ENCODE results near the gene ACAP2. TPM values are rescaled to one million over a fixed set of nuclear protein-coding genes. Genes with fewer than 3 reads are reported as not detected.
"Not testable (repeated sequence)": the region's sequence is repeated elsewhere in the genome, so short reads cannot be mapped to it uniquely, and the experiment has no call there.

Gene ACAP2, protein sequence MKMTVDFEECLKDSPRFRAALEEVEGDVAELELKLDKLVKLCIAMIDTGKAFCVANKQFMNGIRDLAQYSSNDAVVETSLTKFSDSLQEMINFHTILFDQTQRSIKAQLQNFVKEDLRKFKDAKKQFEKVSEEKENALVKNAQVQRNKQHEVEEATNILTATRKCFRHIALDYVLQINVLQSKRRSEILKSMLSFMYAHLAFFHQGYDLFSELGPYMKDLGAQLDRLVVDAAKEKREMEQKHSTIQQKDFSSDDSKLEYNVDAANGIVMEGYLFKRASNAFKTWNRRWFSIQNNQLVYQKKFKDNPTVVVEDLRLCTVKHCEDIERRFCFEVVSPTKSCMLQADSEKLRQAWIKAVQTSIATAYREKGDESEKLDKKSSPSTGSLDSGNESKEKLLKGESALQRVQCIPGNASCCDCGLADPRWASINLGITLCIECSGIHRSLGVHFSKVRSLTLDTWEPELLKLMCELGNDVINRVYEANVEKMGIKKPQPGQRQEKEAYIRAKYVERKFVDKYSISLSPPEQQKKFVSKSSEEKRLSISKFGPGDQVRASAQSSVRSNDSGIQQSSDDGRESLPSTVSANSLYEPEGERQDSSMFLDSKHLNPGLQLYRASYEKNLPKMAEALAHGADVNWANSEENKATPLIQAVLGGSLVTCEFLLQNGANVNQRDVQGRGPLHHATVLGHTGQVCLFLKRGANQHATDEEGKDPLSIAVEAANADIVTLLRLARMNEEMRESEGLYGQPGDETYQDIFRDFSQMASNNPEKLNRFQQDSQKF
- 37.4 and 47.4 TPM in 2 replicates for total RNA-seq (2014; rRNA removed; shearing (Covaris generic))

DNA sequence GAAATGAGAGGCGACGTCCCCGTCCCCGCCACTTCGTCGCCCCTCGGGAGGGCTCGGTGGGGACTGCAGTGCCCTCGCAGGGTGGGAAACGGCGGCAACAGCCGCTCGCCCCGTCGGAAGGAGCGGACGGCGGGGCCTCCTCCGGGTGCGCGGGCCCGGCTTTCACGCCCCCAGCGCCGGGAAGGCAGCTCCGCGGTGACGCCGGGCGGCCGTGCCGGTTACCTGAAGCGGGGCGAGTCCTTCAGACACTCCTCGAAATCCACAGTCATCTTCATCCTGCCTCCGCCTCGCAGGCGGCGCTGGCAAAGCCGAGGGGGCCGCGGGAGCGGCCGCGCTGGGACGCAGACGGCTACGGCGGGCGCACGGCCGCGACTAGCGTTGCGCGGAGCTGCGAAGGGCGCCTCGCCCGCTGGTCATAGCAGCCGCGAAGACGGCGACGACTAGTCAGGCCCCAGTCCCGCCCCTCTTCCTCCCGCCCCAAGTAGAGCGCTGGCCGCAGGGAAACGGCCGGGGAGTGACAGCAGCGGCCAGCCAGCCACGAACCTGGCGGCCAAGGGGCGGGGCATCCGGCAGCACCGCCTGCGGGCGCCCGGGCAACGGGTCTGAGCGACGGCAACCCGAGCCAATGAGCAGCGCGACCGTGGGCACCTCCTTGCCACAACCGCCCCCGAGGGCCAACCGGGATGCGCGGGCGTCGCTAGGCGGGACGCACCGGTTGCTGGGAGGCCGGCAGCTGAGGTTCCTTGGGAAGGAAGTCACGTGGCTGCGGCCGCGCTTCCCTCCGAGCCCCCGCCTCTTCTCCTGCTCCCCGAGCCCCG is at the start of gene ACAP2:
ACAP2 (minus strand) TSS at position 448 of the 818 bp plus-strand sequence; CDS start at position 275, 173 bp downstream.
- peak; percentile 100 for DNase-seq (ENCODE audit: low read depth)

- DNase-seq (ENCODE audit: low read depth), result no peak
Measured at GRCh38 chr3:195475614-195476013, 32.8 kb upstream of the ACAP2 start.

GRCh38 chr3:195475116-195475515 is 32.3 kb upstream of the ACAP2 start:
- DNase-seq (ENCODE audit: low read depth), result not testable (repeated sequence)

- DNase-seq (ENCODE audit: low read depth), result no peak
Measured at GRCh38 chr3:195468841-195469240, 26.0 kb upstream of the ACAP2 start.

- DNase-seq (ENCODE audit: low read depth), result no peak
Measured at GRCh38 chr3:195468391-195468776, 25.6 kb upstream of the ACAP2 start.

- DNase-seq (ENCODE audit: low read depth), result no peak
Measured at GRCh38 chr3:195467641-195468390, 25.0 kb upstream of the ACAP2 start.

GRCh38 chr3:195466251-195466650 is 23.4 kb upstream of the ACAP2 start:
- no peak for DNase-seq (ENCODE audit: low read depth)

DNA sequence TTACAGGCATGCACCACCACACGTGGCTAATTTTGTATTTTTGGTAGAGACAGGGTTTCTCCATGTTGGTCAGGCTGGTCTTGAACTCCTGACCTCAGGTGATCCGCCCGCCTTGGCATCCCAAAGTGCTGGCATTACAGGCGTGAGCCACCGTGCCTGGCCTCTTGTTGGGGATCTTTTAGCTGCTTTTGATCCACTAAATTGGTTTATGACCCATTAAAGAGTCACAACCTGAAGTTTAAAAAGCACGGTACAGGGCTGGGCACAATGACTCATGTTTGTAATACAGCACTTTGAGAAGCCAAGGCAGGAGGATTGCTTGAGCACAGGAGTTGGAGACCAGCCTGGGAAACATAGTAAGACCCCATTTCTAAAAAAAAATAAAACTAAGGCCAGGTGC is 20.1 kb upstream of the ACAP2 start:
- DNase-seq (ENCODE audit: low read depth), result not testable (repeated sequence)

DNA sequence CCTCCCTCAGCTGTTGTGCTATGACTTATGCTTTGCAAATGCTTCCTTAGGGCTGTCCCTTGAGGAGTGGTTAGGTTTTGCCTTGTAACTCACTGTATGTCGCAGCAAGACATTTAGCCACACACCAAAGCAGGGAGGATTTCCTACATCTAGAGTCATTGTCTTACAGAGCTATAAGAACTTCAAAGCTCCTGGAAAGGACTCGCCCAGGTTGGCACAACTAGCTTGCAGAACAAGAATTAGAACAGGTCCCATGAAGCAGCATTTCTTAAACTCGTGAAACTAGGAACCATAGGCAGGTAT is 19.4 kb upstream of the ACAP2 start:
- no peak for DNase-seq (ENCODE audit: low read depth)

DNA sequence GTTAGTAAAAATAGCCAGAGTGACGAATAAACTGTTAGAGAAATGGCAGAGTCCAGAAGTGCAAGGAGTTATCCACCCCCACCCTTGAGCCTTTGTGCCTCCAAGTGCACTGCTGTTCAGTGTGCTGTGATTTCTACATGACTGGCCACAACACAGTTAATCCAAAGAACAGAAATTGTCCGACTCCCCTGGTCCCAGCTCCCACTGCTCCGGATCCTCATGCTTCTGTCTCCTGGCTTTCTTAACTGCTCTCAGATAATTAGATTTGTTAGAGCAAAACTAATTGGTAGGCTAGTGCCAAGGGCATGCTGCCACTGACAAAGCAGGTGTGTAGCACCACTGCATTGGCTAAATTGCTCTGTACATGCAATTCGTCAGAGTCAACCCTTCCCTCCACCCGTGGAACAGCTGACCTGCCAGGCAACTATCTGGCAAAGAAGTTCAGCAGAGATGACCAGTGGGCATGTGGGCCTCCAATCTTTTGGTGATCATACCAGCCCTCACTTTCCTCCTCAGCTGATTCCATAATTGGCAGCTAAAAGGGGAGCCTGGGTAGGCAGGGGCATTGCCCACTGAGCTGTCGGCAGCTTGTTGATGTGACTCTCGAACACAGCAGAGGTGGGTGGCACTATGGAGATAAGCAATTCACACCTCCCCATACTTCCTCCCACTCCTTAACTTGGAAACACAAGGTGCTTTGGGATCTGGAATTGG is 18.9 kb upstream of the ACAP2 start:
- DNase-seq (ENCODE audit: low read depth), result no peak

DNA sequence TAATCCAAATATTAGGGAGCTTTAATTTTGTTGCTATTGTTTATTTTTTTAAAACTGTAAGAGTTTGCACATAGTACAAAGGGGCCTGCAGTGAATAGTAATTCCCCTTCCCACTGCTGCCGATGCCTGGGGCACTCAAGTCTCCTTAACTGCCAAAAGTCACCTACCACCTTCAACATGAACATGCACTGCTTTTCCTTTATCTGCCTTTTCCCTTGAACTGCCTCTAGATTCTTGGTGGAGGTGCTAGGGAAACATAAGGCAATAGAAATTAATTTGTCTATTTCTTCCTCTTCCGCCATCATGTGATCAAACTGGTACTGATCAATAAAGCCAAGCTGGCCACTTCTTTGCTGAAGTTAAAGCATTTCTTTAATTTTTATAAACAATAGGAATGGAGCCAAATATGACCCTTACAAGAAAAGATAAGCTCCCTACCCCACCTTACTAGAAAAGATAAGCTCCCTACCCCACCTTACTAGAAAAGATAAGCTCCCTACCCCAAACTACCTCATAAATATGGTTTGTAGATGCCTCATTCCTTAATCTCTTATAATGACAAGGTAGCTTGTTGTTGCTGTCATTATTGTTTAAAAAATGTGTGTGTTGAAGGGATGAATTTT is 17.4 kb upstream of the ACAP2 start:
- DNase-seq (ENCODE audit: low read depth), result no peak

DNA sequence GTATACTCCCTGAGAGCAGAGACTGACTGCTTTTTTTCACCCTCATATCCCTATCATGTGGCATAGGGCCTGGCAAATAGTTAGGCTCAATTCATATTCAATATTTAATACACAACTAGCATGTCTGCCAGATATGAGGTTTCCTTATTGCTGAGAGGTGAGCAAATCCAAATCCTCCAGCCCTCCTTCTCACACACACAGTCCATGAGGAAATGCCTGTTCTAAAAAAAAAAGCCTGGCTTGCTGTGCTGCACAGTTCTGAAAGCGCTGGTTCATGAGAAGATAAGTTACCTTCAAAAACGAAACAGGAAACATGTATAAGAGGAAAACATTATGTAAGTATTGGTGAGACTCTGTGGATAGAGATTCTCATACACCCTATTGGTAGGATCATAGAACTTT is 15.5 kb upstream of the ACAP2 start:
- no peak for DNase-seq (ENCODE audit: low read depth)

GRCh38 chr3:195455789-195456188 is 13.0 kb upstream of the ACAP2 start:
- no peak for DNase-seq (ENCODE audit: low read depth)

DNA sequence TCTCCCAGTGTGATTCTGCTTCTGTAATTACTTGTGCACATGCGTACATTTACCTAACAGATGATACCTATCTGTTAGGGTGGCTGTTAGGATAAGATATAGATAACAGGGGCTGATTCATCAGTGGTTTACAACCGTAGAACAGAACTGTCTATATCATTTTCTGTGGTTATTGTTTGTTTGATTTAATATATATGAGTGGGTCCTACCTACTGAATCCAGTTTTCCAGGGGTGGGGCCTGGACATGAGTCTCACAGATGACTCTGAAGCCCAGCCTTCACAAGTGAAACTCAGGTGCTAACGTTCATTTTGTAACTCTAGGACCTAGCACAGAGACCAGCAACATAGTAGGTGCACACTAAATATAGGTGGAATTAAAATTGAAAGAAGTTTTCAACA is 10.4 kb upstream of the ACAP2 start:
- no peak for DNase-seq (ENCODE audit: low read depth)

DNA sequence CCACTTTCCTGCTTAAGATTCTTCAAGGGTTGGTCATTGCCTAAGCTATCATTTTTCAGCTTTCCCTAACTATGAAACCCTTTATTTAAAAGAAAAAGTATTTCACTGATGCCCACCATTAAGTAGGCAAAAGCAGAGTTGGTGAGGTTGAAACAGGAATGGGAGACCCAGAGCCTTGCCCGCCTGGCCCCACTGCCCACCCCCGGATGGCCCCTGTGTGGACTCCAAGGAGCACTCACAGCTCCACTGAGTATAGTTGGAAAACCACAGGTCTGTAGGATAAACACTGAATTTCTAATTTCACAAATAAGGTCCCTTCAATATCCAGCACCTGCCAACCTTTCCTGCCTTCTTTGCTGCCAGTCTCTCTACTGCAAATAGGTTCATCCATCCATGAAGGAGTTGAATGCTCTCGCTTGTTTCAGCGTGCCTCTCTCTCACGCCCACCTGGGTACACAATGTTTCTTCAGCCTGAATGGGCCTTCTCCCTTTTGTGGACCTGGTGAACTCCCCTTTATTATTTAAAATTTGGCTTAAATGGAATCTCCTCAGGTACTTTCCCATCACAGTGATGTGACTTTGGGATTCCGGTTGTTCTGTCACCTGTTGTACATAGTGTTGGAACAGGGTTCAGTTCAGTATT is 8.7 kb upstream of the ACAP2 start:
- no peak for DNase-seq (ENCODE audit: low read depth)

DNA sequence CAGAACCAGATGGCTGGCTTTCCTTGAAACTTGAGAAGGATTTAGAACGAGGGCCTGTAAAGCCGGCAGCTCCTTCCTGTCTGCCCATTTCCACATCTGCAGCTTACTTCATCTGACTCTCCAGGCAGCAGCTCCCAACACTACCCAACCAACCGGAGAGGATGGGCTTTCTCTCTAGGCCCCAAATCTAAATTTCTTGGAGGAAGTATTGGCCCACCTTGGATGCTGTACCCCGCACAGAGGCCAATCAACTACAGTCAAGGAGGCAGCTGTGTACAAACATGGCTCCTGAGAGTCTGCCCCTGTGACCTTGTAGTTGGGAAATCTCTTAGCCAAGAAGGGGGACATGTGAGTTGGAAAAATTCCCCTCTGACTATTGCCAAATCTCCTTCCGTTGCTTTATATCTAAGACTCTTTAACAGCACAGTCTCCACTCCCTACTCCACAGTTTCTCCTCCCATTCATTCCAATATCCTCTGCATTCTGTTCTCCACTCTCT is 8.0 kb upstream of the ACAP2 start:
- no peak for DNase-seq (ENCODE audit: low read depth)

DNA sequence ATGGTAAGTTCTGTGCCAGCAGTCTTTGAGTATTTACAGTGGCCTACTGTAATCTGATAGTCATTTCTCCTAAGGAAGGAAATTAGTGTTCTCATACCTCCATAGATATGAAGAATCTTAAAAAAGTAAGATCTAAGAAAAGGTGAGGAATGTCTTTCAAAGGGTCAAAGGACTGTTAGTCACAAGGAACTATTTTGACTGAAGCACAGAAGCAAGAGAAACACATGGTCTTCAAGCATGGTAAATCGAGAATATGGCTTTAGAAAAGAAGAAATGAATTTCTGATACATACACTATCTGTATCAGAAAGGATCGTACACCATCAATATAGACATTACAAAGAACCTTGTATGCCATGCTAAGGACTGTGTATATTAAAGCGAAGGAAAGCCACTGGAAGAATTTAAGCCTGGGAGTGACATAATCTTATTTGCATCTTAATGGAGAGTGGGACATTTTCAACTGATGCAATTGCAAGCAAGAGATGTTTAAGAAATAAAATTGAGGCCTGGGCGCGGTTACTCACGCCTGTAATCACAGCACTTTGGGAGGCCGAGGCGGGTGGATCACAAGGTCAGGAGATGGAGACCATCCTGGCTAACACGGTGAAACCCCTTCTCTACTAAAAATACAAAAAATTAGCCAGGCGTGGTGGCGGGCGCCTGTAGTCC is 5.5 kb upstream of the ACAP2 start:
- no peak for DNase-seq (ENCODE audit: low read depth)

- DNase-seq (ENCODE audit: low read depth), result no peak
Measured at GRCh38 chr3:195447201-195447600, 4.4 kb upstream of the ACAP2 start.

GRCh38 chr3:195446359-195446758 is 3.5 kb upstream of the ACAP2 start:
- DNase-seq (ENCODE audit: low read depth), result no peak
